Neural cell (in vitro differentiated cells): ENCODE data around the gene TIMM17A. TPM values are rescaled to one million over a fixed set of nuclear protein-coding genes. Genes with fewer than 3 reads are reported as not detected.

ENCODE experiments used
- H2AFZ ChIP-seq: fragments of 200-600, 300-800 bp; sonication (generic), shearing (Covaris generic); 2 replicates; pipeline ENCODE4 v1.6.0; 2014; ENCODE audit warnings: low read depth, mild to moderate bottlenecking, antibody characterized with exemption, low read length, moderate library complexity
- H3F3A ChIP-seq: fragments of 200-600 bp; shearing (Covaris generic); 2 replicates; pipeline ENCODE4 v1.6.1; 2016; ENCODE audit warnings: mild to moderate bottlenecking, moderate library complexity, mixed read lengths, antibody characterized with exemption, low read length; ENCODE audit not compliant: insufficient read depth, poor library complexity, severe bottlenecking
- H3K27ac ChIP-seq: fragments of 200-600, 300-800 bp; sonication (generic), shearing (Covaris generic); 2 replicates; pipeline ENCODE4 v1.5.1; 2014; ENCODE audit warnings: mild to moderate bottlenecking, low read length, moderate library complexity
- H3K27me3 ChIP-seq: fragments of 300-800, 200-600 bp; sonication (generic), shearing (Covaris generic); 2 replicates; pipeline ENCODE4 v1.6.0; 2014; ENCODE audit warnings: mild to moderate bottlenecking, low read depth, low read length, moderate library complexity; ENCODE audit not compliant: insufficient read depth
- H3K36me3 ChIP-seq: fragments of 300-800, 200-600 bp; sonication (generic), shearing (Covaris generic); 2 replicates; pipeline ENCODE4 v1.5.1; 2014; ENCODE audit warnings: mild to moderate bottlenecking, antibody characterized with exemption, low read length, moderate library complexity; ENCODE audit not compliant: insufficient read depth
- H3K4me2 ChIP-seq: fragments of 300-800, 200-600 bp; sonication (generic), shearing (Covaris generic); 2 replicates; pipeline ENCODE4 v1.6.0; 2014; ENCODE audit warnings: mild to moderate bottlenecking, low read length
- H3K4me3 ChIP-seq: fragments of 300-800, 200-600 bp; sonication (generic), shearing (Covaris generic); 2 replicates; pipeline ENCODE4 v1.5.1; 2014; ENCODE audit warnings: mild to moderate bottlenecking, low read length, moderate library complexity
- H3K79me2 ChIP-seq: fragments of 200-600 bp; shearing (Covaris generic); replicated peaks from 2 replicates; pipeline ENCODE4 v1.6.0; 2014; ENCODE audit warnings: mild to moderate bottlenecking, low read length, moderate library complexity; ENCODE audit not compliant: insufficient read depth
- H3K9ac ChIP-seq: fragments of 300-800, 200-600 bp; sonication (generic), shearing (Covaris generic); 2 replicates; pipeline ENCODE4 v1.6.1; 2016; ENCODE audit warnings: mild to moderate bottlenecking, low read length, mixed read lengths
- H3K9me2 ChIP-seq: fragments of 200-600 bp; shearing (Covaris generic); 2 replicates; pipeline ENCODE4 v1.6.1; 2016; ENCODE audit warnings: mild to moderate bottlenecking, low read length, mixed read lengths; ENCODE audit not compliant: insufficient read depth
- H3K9me3 ChIP-seq: fragments of 200-600, 300-800 bp; sonication (generic), shearing (Covaris generic); 2 replicates; pipeline ENCODE4 v1.6.1; 2016; ENCODE audit warnings: mild to moderate bottlenecking, mixed run types, low read length, moderate library complexity, mixed read lengths
- H4K20me1 ChIP-seq: fragments of 200-600 bp; shearing (Covaris generic); 2 replicates; pipeline ENCODE4 v1.6.1; 2016; ENCODE audit warnings: mild to moderate bottlenecking, mixed run types; ENCODE audit not compliant: insufficient read depth
- EP300 ChIP-seq: fragments of 450-650 bp; conservative IDR thresholded peaks from 2 replicates; pipeline ENCODE4 v1.6.1; 2014; ENCODE audit warnings: antibody characterized with exemption, mild to moderate bottlenecking, moderate library complexity; ENCODE audit not compliant: poor library complexity, severe bottlenecking
- EZH2 ChIP-seq: fragments of 200-600, 300-800 bp; shearing (Covaris generic), sonication (generic); IDR thresholded peaks from 2 replicates; pipeline ENCODE4 v1.6.1; 2014; ENCODE audit warnings: antibody characterized with exemption, low read length, borderline replicate concordance, mild to moderate bottlenecking; ENCODE audit not compliant: insufficient read depth, poor library complexity, severe bottlenecking
- MXI1 ChIP-seq: fragments of 450-650 bp; conservative IDR thresholded peaks from 2 replicates; pipeline ENCODE4 v1.6.1; 2014; ENCODE audit warnings: antibody characterized with exemption, mild to moderate bottlenecking; ENCODE audit not compliant: poor library complexity, severe bottlenecking
- POLR2AphosphoS5 ChIP-seq: IDR thresholded peaks from 2 replicates; pipeline ENCODE4 v1.6.1; 2012
- RAD21 ChIP-seq: fragments of 450-650 bp; conservative IDR thresholded peaks from 2 replicates; pipeline ENCODE4 v1.6.1; 2014; ENCODE audit warnings: antibody characterized with exemption, mild to moderate bottlenecking, moderate library complexity
- REST ChIP-seq: IDR thresholded peaks from 2 replicates; pipeline ENCODE4 v1.6.1; 2012; ENCODE audit warnings: borderline replicate concordance
- SMC3 ChIP-seq: fragments of 450-650 bp; conservative IDR thresholded peaks from 2 replicates; pipeline ENCODE4 v1.6.1; 2014; ENCODE audit warnings: antibody characterized with exemption, mild to moderate bottlenecking, moderate library complexity; ENCODE audit not compliant: poor library complexity
- TAF1 ChIP-seq: IDR thresholded peaks from 2 replicates; pipeline ENCODE4 v1.6.1; 2012; ENCODE audit warnings: low read depth
- polyA plus RNA-seq: library from polyadenylated mRNA; depleted of rRNA; stranded (reverse); fragments of >200 nt; gene quantifications from 2 replicates; pipeline ENCODE4 v1.2.3, GENCODE V29; 2014
- TF ChIP-seq, protein P1 (sequence below): fragments of 450-650 bp; IDR thresholded peaks from 2 replicates; pipeline ENCODE4 v1.5.1; 2014; ENCODE audit warnings: antibody characterized with exemption, mild to moderate bottlenecking, moderate library complexity; ENCODE audit not compliant: poor library complexity, severe bottlenecking

TIMM17A gene
- polyA plus RNA-seq, 1 donor from 2014 or later = 91.7 TPM

GRCh38 chr1:202010180-202011015, 55.1 kb downstream of the TIMM17A start, which contains the start of gene ELF3:
Gene ELF3, plus strand, starts transcription at chr1:202010587. Its CDS starts 550 bp downstream, at chr1:202011137.
- Histone ChIP-seq H3K9me3 (no peaks in the 10 kb centered on the region), H2AFZ (no peak within 1 kb of the TSS), H3K4me2 (no peak within 1 kb of the TSS), H3F3A (no peaks in the 10 kb centered on the region), H3K9me2 (no peaks in the 10 kb centered on the region), H3K9ac (no peak within 1 kb of the TSS), H3K79me2 (no peaks in the 10 kb centered on the region), H3K27ac (no peak within 1 kb of the TSS), H4K20me1 (no peaks in the 10 kb centered on the region), H3K4me3 (no peak within 1 kb of the TSS), H3K27me3 (no peaks in the 10 kb centered on the region), H3K36me3 (no peaks in the 10 kb centered on the region)
- TF ChIP-seq POLR2AphosphoS5 (no peak), SMC3 (no peak), RAD21 (no peak), EZH2 (no peak), EP300 (no peak), TAF1 (no peak), MXI1 (no peak), REST (no peak)
- TF ChIP-seq, protein P1, sequence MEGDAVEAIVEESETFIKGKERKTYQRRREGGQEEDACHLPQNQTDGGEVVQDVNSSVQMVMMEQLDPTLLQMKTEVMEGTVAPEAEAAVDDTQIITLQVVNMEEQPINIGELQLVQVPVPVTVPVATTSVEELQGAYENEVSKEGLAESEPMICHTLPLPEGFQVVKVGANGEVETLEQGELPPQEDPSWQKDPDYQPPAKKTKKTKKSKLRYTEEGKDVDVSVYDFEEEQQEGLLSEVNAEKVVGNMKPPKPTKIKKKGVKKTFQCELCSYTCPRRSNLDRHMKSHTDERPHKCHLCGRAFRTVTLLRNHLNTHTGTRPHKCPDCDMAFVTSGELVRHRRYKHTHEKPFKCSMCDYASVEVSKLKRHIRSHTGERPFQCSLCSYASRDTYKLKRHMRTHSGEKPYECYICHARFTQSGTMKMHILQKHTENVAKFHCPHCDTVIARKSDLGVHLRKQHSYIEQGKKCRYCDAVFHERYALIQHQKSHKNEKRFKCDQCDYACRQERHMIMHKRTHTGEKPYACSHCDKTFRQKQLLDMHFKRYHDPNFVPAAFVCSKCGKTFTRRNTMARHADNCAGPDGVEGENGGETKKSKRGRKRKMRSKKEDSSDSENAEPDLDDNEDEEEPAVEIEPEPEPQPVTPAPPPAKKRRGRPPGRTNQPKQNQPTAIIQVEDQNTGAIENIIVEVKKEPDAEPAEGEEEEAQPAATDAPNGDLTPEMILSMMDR = no peak

GRCh38 chr1:202011994-202012393, 56.7 kb downstream of the TIMM17A start:
- H4K20me1 ChIP-seq = no peaks in the 10 kb centered on the region
- TF ChIP-seq REST (no peak), EZH2 (no peak), SMC3 (no peak), EP300 (no peak), POLR2AphosphoS5 (no peak)
- no peaks in the 10 kb centered on the region for H3K9me2 ChIP-seq
- no peak overlapping the region for H3K27ac ChIP-seq
- H3K79me2 ChIP-seq = no peaks in the 10 kb centered on the region
- no peak overlapping the region for H3K4me2 ChIP-seq
- no peak overlapping the region for H3K9ac ChIP-seq
- no peaks in the 10 kb centered on the region for H3K9me3 ChIP-seq
- H3K36me3 ChIP-seq = no peaks in the 10 kb centered on the region
- H3K4me3 ChIP-seq = no peak overlapping the region
- no peak overlapping the region for H2AFZ ChIP-seq
- no peaks in the 10 kb centered on the region for H3K27me3 ChIP-seq
- H3F3A ChIP-seq = no peaks in the 10 kb centered on the region
